ENCODE measurements around the gene LHX4.

LHX4 gene

GRCh38 chr1:180238675-180239074 is 8.6 kb downstream of the LHX4 start:
- peak in 1 of 10 donors; percentile 52 for DNase-seq
- intact Hi-C loops (cut with DNase I): no loop called here

GRCh38 chr1:180239145-180240096 is 9.4 kb downstream of the LHX4 start:
- peak in 1 of 10 donors; percentile 25 for DNase-seq
- intact Hi-C loops (cut with DNase I): no loop called here

GRCh38 chr1:180241716-180242544 is 11.9 kb downstream of the LHX4 start:
- peak in 2 of 10 donors; percentile 6 to 40 for DNase-seq
- intact Hi-C loops (cut with DNase I): no loop called here

DNA sequence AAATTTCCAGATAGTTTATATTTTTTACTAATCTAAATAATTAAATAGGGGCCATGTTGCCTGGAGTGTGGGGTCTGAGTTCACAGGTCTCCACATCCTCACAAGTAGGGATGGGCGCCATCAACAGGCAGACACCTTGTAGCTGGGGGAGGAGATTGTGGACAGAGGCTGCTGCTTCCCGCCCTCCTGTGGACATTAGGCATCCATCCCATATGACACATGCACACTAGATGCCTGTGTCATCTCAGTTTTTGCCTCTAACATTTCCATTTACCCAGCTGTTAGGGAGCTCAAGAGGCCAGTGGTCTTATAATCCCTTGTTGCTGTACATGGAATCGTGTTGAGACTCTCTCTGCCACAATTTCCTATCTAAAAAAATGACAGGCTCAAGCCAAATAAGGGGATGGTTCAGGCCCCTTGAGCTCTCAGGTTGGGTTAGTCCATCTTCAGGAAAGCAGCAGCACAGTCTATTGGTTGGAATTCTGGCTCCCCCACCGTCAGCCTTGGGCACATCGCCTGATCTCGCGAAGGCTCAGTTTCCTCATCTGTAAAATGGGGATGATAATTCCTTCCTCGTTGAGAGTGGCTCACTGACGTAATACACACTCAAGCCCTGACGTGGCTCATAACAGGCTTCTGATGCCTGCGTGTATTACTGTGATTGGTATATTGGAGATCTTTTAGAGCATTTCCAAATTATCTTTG is 13.6 kb downstream of the LHX4 start:
- peak in 2 of 10 donors; percentile 14 to 26 for DNase-seq
- intact Hi-C loops (cut with DNase I): no loop called here

- peak in 1 of 10 donors; percentile 11 for DNase-seq
- intact Hi-C loops (cut with DNase I): no loop called here
Observed at GRCh38 chr1:180244840-180245239, 14.8 kb downstream of the LHX4 start.

- DNase-seq: peak in 1 of 10 donors; percentile 20
- intact Hi-C loops (cut with DNase I): no loop called here
Observed at GRCh38 chr1:180246579-180246978, 16.5 kb downstream of the LHX4 start.

GRCh38 chr1:180247061-180247460 is 17.0 kb downstream of the LHX4 start:
- intact Hi-C loops (cut with DNase I): no loop called here

DNA sequence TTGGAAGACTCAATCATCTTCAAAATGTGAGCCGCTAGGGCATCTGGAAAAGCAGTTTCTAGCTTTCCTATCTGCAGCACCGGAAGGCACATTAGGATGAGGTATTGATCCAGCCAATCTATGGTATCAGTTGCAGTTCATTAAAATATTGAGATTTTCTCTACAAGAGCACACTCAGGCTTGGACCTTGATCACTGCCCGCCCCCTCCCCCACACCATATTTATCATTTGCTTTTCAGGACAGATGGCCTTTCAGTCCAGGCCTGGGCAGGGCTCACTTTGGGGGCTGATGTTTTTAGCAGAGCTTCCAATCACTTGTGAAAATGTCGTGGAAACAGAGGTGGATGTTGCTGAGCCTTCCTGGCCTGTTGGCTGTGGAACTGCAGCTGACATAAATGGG is 17.5 kb downstream of the LHX4 start:
- intact Hi-C loops (cut with DNase I): no loop called here
- DNase-seq: peak in 1 of 10 donors; percentile 18

More at GRCh38 chr1:180247061-180247460, 17.0 kb downstream of the LHX4 start:
- DNase-seq: peak in 1 of 10 donors; percentile 17

DNA sequence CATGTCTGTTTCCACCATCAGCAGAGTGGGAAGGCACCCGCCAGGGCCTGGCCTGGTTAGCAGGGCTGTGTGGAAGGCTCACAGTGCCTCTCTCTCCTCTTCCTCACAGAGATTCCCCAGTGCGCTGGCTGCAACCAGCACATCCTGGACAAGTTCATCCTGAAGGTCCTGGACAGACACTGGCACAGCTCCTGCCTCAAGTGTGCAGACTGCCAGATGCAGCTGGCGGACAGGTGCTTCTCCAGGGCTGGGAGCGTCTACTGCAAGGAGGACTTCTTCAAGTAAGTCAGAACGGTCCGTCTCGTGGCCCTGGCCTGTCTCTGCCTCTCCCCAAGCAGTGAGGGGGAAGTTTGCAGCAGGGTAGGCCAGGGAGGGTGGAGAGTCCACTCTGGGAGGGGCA is 18.1 kb downstream of the LHX4 start:
- DNase-seq: peak in 2 of 10 donors; percentile 64 to 67
- intact Hi-C loops (cut with DNase I): no loop called here

DNA sequence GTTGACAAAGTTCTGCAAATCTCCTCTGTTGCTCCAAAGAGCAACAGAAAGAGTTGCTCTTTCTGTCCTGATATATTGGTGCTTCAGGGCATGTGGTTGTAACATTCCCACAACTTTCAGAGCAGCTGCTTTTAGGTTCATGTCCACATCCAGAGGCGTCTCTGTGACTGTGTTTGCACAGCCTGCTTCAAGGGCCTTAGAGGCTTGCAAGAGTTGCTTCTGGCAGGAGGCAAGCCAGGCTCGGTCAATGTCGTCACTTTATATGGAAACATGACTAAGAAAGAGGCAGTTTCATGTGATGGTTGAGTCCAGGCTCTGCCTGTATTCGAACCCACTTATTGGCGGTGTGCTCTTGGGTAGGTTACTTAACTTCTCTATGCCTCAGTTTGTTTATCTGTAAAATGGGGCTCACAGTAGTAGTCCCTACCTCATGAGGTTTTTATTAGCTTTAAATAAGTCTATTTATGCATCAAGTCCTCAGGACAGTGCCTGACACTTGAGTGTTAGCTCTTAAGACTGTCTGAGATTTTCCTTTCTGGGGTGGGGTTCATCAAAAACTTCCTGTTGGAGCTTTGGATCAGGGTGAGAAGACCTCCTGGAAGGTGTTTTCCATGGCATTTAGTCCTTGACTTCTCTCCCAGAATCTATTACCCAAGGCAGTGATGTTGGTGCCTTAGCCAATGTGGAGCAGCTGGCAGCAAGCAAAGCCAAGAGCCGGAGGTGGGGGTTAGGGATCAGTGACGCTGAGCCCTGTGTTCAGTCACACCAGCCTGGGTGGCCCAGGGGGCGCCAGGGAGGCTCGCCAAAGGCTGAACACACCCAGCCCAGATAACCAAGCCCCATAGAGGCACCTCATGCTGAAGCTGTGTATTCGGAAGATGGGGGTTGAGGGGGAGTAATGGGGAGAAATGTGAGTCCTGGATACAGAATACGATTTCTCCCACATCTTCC is 18.9 kb downstream of the LHX4 start:
- peak in 1 of 10 donors; percentile 51 for DNase-seq
- intact Hi-C loops (cut with DNase I): no loop called here

DNA sequence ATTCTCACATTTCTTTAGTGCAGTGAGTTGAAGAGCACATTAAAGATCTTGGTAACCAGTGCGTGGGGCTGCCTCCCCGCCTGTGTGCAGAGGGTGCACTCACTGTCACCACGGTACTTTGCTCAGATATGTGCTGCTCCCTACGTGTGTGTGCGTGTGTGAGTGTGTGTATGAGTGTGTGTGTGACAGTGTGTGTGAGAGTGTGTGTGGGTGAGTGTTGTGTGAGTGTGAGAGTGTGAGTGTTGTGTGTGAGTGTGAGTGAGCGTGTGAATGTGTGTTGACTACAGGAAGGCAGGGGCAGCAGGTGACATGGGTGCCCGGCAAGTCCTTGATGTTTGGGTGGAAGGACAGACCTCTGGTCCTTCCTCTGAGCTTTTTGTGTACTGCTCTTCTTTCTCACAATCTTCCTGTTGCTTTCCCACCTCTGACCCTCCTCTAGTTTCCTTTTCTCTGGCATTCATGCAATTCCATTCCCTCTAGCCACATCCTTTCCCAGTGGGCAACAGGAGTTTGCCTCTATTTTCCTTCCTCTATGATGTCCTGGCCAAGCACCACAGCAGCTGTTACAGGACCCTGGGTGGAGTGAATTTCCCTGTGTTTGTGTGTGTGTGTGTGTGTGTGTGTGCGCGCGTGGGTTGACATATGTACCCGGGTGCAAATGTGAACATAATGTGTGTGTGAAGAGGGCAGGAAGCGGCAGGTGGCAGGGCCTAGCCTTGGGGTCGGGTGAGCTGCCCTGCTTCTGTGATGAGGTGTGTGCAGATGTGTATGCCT is 19.8 kb downstream of the LHX4 start:
- peak in 2 of 10 donors; percentile 15 to 24 for DNase-seq

GRCh38 chr1:180250499-180250770 is 20.4 kb downstream of the LHX4 start:
- peak in 2 of 10 donors; percentile 68 to 69 for DNase-seq
- intact Hi-C loops (cut with DNase I): loop anchor here (5.0 kb wide), 1 partner anchor 232 kb away; no protein-coding TSS in a partner anchor

More for the DNA sequence above, 19.8 kb downstream of the LHX4 start:
- intact Hi-C loops (cut with DNase I): loop anchor here (5.0 kb wide), 1 partner anchor 232 kb away; no protein-coding TSS in a partner anchor

- peak in 2 of 10 donors; percentile 45 to 58 for DNase-seq
- intact Hi-C loops (cut with DNase I): loop anchor here (5.0 kb wide), 1 partner anchor 231 kb away; no protein-coding TSS in a partner anchor
Observed at GRCh38 chr1:180250883-180251509, 20.9 kb downstream of the LHX4 start.

GRCh38 chr1:180251526-180252305 is 21.7 kb downstream of the LHX4 start:
- peak in 1 of 10 donors; percentile 75 for DNase-seq
- intact Hi-C loops (cut with DNase I): loop anchor here (5.0 kb wide), 1 partner anchor 231 kb away; no protein-coding TSS in a partner anchor

GRCh38 chr1:180252638-180253536 is 22.8 kb downstream of the LHX4 start:
- intact Hi-C loops (cut with DNase I): loop anchor here (5.0 kb wide), 1 partner anchor 229 kb away; no protein-coding TSS in a partner anchor
- DNase-seq: peak in 7 of 10 donors; percentile 44 to 87 (median 57)

All from posterior cingulate gyrus (tissue), 11 donors.